ENCODE measurements around the gene TNFAIP1.

GRCh38 chr17:28333083-28333746, 2.3 kb upstream of the TNFAIP1 start:
- TF ChIP-seq CTCF (conservative IDR thresholded peaks at IDR 0.05; ENCODE audit: low read depth, low read length) (no peak), EZH2phosphoT487 (IDR thresholded peaks at IDR 0.05; ENCODE audit: borderline replicate concordance, low read length) (no peak)

Measured in PC-3 (cell line).